ENCODE measurements around the gene STRIP1.

Gene STRIP1, protein sequence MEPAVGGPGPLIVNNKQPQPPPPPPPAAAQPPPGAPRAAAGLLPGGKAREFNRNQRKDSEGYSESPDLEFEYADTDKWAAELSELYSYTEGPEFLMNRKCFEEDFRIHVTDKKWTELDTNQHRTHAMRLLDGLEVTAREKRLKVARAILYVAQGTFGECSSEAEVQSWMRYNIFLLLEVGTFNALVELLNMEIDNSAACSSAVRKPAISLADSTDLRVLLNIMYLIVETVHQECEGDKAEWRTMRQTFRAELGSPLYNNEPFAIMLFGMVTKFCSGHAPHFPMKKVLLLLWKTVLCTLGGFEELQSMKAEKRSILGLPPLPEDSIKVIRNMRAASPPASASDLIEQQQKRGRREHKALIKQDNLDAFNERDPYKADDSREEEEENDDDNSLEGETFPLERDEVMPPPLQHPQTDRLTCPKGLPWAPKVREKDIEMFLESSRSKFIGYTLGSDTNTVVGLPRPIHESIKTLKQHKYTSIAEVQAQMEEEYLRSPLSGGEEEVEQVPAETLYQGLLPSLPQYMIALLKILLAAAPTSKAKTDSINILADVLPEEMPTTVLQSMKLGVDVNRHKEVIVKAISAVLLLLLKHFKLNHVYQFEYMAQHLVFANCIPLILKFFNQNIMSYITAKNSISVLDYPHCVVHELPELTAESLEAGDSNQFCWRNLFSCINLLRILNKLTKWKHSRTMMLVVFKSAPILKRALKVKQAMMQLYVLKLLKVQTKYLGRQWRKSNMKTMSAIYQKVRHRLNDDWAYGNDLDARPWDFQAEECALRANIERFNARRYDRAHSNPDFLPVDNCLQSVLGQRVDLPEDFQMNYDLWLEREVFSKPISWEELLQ

DNA sequence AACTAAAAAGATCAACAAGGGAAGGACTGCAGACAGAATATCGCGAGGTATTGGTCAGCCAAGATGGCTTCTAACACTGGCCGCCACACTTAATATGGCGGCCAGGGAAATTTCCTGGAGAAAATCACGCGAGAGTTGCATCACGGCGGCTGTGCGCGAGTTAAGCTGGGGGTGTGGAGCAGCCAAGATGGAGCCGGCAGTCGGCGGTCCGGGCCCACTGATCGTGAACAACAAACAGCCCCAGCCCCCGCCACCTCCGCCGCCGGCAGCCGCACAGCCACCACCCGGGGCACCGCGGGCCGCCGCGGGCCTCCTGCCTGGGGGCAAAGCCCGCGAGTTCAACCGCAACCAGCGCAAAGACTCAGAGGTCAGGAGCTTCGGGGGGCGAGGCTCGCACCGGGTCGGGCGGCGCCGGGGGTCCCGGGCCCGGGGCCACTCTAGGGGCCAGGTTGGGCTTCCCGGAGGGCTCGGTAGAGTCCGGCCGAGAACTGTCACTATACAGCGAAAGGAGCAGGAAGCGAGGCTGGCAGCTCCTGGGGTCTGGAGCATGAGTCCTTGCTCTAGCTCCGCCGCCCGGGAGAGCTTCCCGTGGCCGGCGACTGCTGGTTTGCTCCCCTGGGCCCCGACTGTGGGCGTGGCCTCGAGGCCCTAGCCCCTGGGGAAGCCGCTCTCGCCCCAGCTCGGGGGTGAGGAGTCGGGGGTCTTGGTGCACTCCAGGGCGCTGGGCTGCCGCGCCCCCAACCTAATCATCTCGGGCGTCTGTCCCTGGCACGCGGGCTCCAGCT lies at the start of gene STRIP1:
STRIP1 (plus strand) TSS at position 174 of the 785 bp plus-strand sequence; CDS start at position 188, 14 bp downstream.
- peak within 1 kb of the TSS; percentile 90 for H3K4me3 ChIP-seq
- H3K36me3 ChIP-seq (replicated peaks): peaks cover 29% of the 10 kb centered on the region
- peaks cover 11% of the 10 kb centered on the region for H3K4me1 ChIP-seq
- no peaks in the 10 kb centered on the region for H3K27me3 ChIP-seq (ENCODE audit: low read depth)
- DNase-seq (ENCODE audit: low spot score in 2 of 2): peak; percentile 91 to 92
- H3K9me3 ChIP-seq: no peaks in the 10 kb centered on the region
- in situ Hi-C loops (cut with MboI; ENCODE audit: low sequenced_read_pairs): no loop called here

DNA sequence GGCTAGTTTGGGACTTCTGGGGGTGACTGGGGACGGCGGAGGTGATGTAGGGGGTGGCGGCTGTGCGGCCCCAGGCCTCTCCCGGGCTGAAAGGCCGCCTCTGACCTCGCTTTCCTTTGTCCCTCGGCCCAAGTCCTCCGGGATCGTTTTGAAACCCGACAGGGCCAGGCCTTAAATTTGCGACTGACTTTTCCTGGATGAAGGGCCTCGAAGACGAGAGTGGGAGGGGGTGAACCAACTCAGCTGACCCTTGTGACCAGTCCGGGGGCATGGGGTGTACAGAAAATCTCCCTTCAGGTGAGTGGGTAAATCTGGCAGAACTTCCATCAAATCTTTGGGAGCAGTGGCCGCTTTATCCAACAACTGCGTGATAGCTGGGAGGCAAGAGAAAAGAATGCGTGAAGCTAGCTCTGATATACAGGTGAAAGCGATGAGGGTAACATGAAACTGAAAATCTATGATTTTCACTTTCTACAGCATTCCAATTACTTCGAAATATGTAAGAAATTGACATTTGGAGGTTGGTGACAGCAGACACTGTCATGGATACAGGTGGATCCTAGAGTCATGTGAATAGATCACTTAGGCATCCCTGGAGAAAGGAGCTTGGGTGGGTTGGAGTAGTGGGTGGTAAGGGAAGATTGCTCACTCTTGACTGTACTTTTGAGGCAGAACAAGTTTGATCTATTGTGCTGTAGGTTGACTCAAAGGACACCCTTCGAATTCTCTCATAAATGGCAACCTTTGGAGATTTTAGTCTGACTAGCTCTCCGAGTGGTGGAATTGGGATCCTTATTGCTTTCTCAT lies 49.0 kb upstream of the STRIP1 start:
- H3K36me3 ChIP-seq (replicated peaks): peaks cover 19% of the 10 kb centered on the region
- in situ Hi-C loops (cut with MboI; ENCODE audit: low sequenced_read_pairs): loop anchor here (10.0 kb wide), 2 partner anchors 331 to 441 kb away; partner anchors contain the start of genes GNAI3 and GSTM4
- H3K9me3 ChIP-seq: no peaks in the 10 kb centered on the region
- peak overlapping the region; percentile 71 for H3K4me3 ChIP-seq
- DNase-seq (ENCODE audit: low spot score in 2 of 2): peak in 1 of 2 experiments; percentile 23
- H3K4me1 ChIP-seq: peaks cover 16% of the 10 kb centered on the region
- H3K27me3 ChIP-seq (ENCODE audit: low read depth): no peaks in the 10 kb centered on the region

DNA sequence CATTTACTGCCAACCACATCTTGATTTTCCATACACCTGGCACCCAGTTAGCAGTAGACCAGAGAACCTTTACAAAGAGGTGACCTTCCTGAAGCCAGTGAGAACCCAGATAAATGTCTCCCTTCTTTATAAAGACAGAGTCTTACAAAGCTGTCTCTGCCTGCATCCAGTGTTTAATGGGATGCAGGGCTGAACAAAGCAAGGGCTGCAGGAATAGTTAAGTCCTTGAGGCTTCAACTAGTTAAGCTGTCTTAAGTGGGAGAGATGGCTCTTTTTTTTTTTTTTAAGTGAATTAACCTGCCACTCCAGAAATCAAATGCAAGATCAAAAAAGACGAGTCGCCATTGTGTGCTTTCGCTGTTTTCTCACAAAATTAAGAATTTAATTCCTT lies 48.4 kb upstream of the STRIP1 start:
- Histone ChIP-seq H3K4me1 (peaks cover 16% of the 10 kb centered on the region), H3K4me3 (peak overlapping the region; percentile 71), H3K27me3 (ENCODE audit: low read depth) (no peaks in the 10 kb centered on the region), H3K9me3 (no peaks in the 10 kb centered on the region), H3K36me3 (replicated peaks) (peaks cover 19% of the 10 kb centered on the region)
- in situ Hi-C loops (cut with MboI; ENCODE audit: low sequenced_read_pairs): loop anchor here (10.0 kb wide), 2 partner anchors 331 to 441 kb away; partner anchors contain the start of genes GNAI3 and GSTM4
- DNase-seq (ENCODE audit: low spot score in 2 of 2): peak; percentile 35 to 45

DNA sequence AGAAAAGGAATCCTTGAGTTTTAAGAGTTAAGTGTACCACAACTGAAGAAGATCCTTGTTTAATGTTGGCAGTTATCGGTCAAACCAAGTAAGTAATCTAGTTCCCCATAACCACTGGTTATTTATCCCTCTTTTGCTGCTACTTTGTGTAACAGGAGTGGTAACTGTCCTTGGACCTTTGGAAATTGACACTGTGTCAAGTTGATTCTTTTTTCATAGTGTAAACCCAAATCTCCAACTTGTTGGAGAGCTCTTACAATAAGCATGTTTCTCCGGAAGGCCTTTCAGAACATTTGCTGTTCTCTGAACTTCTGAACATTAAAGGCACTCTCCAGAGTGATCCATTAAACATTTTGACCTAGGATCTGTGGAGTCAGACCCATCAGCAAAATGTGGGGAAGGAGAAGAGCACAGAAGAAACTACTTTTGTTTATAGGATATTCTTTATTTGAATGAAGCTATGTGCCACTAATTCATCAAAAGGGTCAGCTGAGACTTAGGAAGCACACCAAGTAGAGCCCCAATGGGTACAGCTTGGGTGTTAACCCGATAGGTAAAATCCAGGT lies 46.0 kb upstream of the STRIP1 start:
- H3K4me3 ChIP-seq: no peak overlapping the region
- no peaks in the 10 kb centered on the region for H3K27me3 ChIP-seq (ENCODE audit: low read depth)
- no peaks in the 10 kb centered on the region for H3K9me3 ChIP-seq
- in situ Hi-C loops (cut with MboI; ENCODE audit: low sequenced_read_pairs): loop anchor here (10.0 kb wide), 2 partner anchors 334 to 444 kb away; partner anchors contain the start of genes GNAI3 and GSTM4
- H3K4me1 ChIP-seq: peaks cover 18% of the 10 kb centered on the region
- H3K36me3 ChIP-seq (replicated peaks): peaks cover 19% of the 10 kb centered on the region
- DNase-seq (ENCODE audit: low spot score in 2 of 2): no peak

DNA sequence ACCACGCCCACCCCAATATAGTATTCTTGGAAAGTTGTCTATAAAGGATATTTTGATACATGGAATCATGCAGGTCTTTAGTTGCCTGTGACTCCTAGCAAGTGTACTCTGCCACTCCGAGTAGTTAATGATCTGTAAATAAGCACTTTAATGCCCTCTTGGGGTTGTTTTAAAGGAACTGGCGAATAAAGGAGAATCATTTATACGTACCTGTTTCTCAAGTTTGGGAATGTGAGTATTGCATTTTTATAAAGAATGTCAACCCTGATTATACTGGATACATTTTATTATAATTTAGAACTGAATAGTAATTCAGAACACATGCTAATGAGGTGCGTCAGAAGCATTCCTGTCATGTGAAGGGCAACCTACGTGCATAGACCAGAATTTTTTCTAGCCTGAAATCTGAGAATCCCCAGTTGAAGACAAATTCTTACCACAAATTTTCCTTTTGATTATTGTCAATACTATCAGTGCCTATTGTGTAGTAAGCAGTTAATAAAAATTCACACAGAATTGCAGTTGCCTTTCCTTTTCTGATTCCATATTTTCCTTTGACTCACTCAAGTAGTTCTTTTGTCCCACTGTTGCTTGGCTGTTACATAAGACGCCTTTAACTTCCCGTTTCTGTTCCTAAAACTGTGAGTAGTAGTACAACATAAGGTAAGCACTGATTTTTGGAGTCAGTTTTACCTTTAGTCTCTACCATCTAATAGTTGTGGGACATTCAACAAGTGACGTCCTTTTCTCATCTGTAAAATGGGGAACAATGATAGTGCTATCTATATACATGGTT lies 44.7 kb upstream of the STRIP1 start:
- in situ Hi-C loops (cut with MboI; ENCODE audit: low sequenced_read_pairs): loop anchor here (10.0 kb wide), 2 partner anchors 335 to 445 kb away; partner anchors contain the start of genes GNAI3 and GSTM4
- Histone ChIP-seq H3K27me3 (ENCODE audit: low read depth) (no peaks in the 10 kb centered on the region), H3K4me1 (peaks cover 12% of the 10 kb centered on the region), H3K36me3 (replicated peaks) (peaks cover 19% of the 10 kb centered on the region), H3K9me3 (no peaks in the 10 kb centered on the region), H3K4me3 (no peak overlapping the region)
- no peak for DNase-seq (ENCODE audit: low spot score in 2 of 2)

DNA sequence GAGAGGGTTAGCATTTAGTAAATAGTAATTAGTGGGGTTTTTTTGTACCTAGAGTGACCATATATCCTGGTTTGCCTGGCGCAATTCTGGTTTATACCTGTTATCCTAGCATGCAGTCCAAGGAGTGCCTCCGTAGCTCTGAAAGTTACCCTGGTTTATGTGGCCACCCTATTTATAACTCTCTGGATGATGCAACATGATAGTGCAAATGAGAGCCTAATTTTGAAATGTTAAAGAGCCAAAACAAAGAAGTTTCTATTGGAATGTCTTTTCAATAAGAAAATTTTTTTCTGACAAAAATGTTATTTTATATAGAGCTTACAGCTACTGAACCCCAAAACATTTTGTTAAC lies 44.1 kb upstream of the STRIP1 start:
- DNase-seq (ENCODE audit: low spot score in 2 of 2): no peak
- no peaks in the 10 kb centered on the region for H3K27me3 ChIP-seq (ENCODE audit: low read depth)
- H3K4me3 ChIP-seq: no peak overlapping the region
- H3K9me3 ChIP-seq: no peaks in the 10 kb centered on the region
- peaks cover 19% of the 10 kb centered on the region for H3K36me3 ChIP-seq (replicated peaks)
- in situ Hi-C loops (cut with MboI; ENCODE audit: low sequenced_read_pairs): no loop called here
- H3K4me1 ChIP-seq: peaks cover 12% of the 10 kb centered on the region

DNA sequence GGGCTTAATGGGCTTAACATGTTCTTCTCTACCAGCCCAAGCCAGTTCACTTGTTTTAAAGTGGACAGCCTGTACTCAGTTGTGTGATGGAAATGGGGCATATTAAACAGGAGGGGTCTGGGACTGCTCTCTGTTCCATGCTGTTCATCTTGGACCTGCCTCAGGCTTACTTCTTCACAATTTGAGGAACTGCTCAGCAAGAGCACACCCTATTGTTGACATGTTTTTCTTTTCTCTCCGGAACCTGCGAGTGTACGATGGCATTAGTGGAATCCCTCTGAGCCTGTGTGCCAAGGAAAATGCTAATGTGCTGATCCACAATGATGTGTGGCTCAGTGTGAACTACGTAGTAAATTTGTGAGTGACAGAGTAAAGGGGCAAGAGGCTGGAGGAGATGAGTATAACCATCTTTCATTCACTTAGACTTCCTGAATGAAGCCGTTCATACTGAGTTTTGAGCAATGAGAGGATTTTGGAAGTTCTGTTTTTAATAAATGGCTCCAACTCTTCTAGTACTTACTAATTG lies 43.0 kb upstream of the STRIP1 start:
- Histone ChIP-seq H3K36me3 (replicated peaks) (peaks cover 19% of the 10 kb centered on the region), H3K9me3 (no peaks in the 10 kb centered on the region), H3K4me3 (no peak overlapping the region), H3K4me1 (peaks cover 11% of the 10 kb centered on the region), H3K27me3 (ENCODE audit: low read depth) (no peaks in the 10 kb centered on the region)
- in situ Hi-C loops (cut with MboI; ENCODE audit: low sequenced_read_pairs): no loop called here
- DNase-seq (ENCODE audit: low spot score in 2 of 2): no peak

DNA sequence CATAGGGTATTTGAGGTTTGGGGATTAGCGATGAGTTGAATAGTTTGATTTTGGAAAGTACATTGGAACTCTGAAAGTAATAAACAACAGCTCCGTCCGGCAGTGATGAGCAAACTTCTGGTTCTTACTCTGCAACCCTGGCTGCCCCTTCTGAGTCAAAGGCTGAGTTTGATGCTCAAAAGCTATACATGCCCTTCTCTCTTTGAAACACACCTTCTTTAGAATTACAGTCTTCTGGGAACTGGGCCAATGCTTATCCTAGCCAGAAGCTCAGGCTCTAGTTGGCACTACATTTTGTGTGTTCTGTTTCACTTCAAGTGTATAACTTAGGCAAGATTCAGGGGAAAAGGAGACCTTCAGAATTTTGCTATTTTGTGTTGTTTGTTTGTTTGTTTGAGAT lies 40.5 kb upstream of the STRIP1 start:
- Histone ChIP-seq H3K27me3 (ENCODE audit: low read depth) (no peaks in the 10 kb centered on the region), H3K36me3 (replicated peaks) (peaks cover 6% of the 10 kb centered on the region), H3K4me3 (no peak overlapping the region), H3K9me3 (no peaks in the 10 kb centered on the region), H3K4me1 (peaks cover 9% of the 10 kb centered on the region)
- in situ Hi-C loops (cut with MboI; ENCODE audit: low sequenced_read_pairs): no loop called here
- no peak for DNase-seq (ENCODE audit: low spot score in 2 of 2)

DNA sequence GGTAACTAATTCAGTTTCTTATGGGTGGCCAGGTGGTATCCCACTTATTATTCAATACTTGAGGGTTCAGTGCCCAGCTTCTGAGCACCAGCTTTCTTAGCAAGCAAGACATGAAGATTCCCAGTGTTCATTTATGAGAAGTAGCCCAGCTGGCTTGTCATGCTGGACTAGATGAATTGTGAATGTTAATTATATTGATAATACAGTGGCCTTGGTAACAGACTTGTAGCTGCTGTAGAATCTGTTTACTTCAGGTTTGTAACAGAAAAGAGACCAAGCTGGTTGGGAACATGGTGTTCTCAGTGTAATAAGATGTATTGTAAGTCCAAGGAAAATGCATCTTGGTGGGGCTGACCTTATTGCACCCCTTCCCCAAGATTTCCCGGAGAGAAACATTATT lies 39.8 kb upstream of the STRIP1 start:
- H3K4me3 ChIP-seq: no peak overlapping the region
- no peaks in the 10 kb centered on the region for H3K9me3 ChIP-seq
- no peaks in the 10 kb centered on the region for H3K27me3 ChIP-seq (ENCODE audit: low read depth)
- peaks cover 9% of the 10 kb centered on the region for H3K4me1 ChIP-seq
- in situ Hi-C loops (cut with MboI; ENCODE audit: low sequenced_read_pairs): no loop called here
- H3K36me3 ChIP-seq (replicated peaks): peaks cover 5% of the 10 kb centered on the region
- DNase-seq (ENCODE audit: low spot score in 2 of 2): no peak

DNA sequence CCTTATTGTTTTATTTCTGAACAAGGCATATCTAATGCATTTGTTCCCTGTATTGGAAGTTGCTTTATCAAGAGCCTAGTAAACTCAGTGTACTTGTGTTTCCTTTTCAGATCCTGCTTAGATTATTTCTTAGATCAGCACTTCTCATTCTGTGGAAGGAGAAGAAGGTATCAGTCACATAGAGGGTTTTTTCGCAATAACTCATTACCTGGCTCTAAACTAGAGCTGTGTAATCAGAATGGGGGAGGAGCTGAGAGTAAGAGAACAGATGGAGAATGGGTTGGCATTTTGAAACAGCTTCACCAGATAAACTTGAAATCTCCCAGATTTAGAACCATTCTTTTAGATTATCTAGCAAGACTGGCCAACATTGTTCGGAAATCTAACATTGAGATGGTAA lies 38.9 kb upstream of the STRIP1 start:
- Histone ChIP-seq H3K9me3 (no peaks in the 10 kb centered on the region), H3K27me3 (ENCODE audit: low read depth) (no peaks in the 10 kb centered on the region), H3K4me3 (no peak overlapping the region), H3K4me1 (peaks cover 6% of the 10 kb centered on the region), H3K36me3 (replicated peaks) (no peaks in the 10 kb centered on the region; the same call in 1 of the 2 replicates)
- in situ Hi-C loops (cut with MboI; ENCODE audit: low sequenced_read_pairs): no loop called here
- DNase-seq (ENCODE audit: low spot score in 2 of 2): no peak

DNA sequence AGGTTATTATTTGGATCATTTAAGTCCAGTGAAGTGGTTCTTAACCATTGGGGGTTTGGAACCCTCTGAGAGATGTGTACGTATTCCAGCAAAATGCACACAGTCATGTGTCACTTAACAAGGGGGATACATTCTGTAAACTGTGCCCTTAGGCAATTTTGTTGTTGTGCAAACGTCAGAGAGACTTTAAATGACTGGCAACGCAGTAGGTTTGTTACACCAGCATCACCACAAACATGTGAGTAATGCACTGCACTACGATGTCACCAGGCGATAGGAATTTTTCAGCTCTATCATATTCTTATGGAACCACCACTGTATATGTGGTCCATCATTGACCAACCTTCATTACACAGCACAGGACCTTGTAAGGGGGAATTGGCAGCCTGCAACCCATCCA lies 37.9 kb upstream of the STRIP1 start:
- Histone ChIP-seq H3K4me1 (peaks cover 6% of the 10 kb centered on the region), H3K27me3 (ENCODE audit: low read depth) (no peaks in the 10 kb centered on the region), H3K9me3 (no peaks in the 10 kb centered on the region), H3K36me3 (replicated peaks) (no peaks in the 10 kb centered on the region; the same call in 1 of the 2 replicates), H3K4me3 (no peak overlapping the region)
- in situ Hi-C loops (cut with MboI; ENCODE audit: low sequenced_read_pairs): no loop called here
- no peak for DNase-seq (ENCODE audit: low spot score in 2 of 2)

All from HAP-1 (cell line).